Cardiac fibroblast (primary cell): ENCODE data around the gene SP3.

ENCODE experiments used
- DNase-seq, 2 donors: peaks; one replicate each; pipeline versions ENCODE4 v3.0.0 to v3.0.0-alpha.2; 2010; ENCODE audit warnings: low read depth in 2 of 2
- H3K4me3 ChIP-seq, 2 donors: replicated peaks in 1 of 2; 1 replicate in 1 of 2; 2 replicates in 1 of 2; pipeline ENCODE4 v1.5.1; 2011; ENCODE audit warnings: low read depth in 2 of 2, low read length in 2 of 2, mild to moderate bottlenecking in 2 of 2, moderate library complexity in 1 of 2
- CTCF ChIP-seq: IDR thresholded peaks from one replicate; pipeline ENCODE4 v1.5.1; 2011; ENCODE audit warnings: low read depth, mild to moderate bottlenecking, low read length, inconsistent platforms

Gene SP3

DNA sequence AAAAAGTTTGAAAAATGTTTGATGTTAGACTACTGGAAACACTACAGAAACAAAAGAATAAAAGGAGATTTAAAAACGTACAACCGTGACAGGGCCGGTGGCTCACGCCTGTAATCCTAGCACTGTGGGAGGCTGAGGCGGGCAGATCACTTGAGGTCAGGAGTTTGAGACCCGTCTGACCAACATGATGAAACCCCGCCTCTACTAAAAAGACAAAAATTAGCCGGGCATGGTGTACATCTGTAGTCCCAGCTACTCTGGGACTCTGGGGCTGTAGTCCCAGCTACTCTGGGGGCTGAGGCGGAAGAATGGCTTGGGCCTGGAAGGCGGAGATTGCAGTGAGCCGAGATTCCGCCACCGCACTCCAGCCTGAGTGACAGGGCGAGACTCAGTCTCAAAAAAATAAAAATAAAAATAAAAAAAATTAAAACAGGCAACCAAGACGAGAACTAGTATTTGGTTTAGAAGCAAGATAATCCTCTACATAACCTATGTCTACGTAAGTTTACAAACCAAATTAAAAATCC lies 5.8 kb downstream of the SP3 start:
- H3K4me3 ChIP-seq = no peak overlapping the region
- no peak for TF ChIP-seq CTCF
- no peak for DNase-seq

GRCh38 chr2:173958198-173958846 lies 6.9 kb downstream of the SP3 start:
- TF ChIP-seq CTCF = no peak
- no peak overlapping the region for H3K4me3 ChIP-seq

GRCh38 chr2:173957517-173957916 lies 7.7 kb downstream of the SP3 start:
- no peak overlapping the region for H3K4me3 ChIP-seq
- DNase-seq = no peak
- no peak for TF ChIP-seq CTCF

More at GRCh38 chr2:173958198-173958846, 6.9 kb downstream of the SP3 start:
- DNase-seq = no peak

DNA sequence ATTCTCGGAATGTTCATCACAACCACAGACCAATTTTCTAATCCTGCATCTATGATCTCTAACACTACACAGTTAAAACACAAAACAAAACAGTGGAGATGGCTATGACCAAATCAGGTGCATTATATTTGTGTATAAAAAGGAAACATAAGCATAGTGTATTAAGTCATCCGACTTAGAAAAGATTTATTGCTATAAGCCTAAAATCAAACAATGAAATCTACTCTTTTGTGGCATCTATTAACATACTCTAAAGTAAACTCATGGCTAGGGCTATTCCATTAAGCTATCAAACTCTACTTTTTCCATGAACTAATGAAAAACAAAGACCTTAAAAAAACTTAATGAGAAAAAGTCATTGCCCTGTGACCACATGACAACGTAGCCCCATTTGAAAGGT lies 8.7 kb downstream of the SP3 start:
- TF ChIP-seq CTCF = no peak
- no peak for DNase-seq
- no peak overlapping the region for H3K4me3 ChIP-seq

- no peak for DNase-seq
- TF ChIP-seq CTCF = no peak
- no peak overlapping the region for H3K4me3 ChIP-seq
These were observed 9.3 kb downstream of the SP3 start for GRCh38 chr2:173955867-173956266.

DNA sequence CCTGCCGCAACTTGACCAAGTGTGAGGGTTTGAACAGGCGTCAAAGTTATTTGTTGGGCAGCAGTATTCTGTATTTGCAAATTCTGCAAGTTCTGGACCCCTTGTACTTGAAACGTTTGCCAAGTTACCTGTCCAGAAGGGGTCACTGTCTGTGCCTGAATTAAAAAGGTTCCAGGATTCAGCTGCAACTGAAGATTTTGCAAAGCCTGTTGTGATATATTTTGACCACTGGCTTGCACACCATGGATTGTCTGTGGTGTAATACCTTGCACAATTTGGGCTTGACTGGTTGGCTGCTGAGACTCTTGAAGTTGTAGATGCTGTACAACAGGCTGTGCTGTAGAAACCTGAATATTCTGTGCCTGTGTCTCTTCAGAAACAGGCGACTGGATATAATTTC lies 10.2 kb downstream of the SP3 start:
- H3K4me3 ChIP-seq = no peak overlapping the region
- no peak for TF ChIP-seq CTCF
- DNase-seq = no peak

DNA sequence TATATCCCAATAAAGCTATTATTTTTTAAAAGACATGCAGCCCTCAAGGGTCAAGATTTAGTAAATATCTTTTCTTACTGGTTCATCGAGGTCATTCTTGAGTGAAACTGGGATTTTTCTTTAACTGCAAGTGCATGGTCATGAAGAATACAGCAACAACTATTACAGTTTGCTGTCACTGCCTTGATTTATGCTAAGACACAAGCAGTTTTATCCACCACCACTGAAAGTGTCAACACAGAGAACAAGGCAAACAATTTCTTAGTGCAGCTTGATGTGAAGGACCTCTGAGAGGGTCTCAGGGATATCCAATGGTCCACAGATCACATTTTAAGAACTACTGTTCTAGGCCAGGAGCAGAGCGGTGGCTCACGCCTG lies 12.1 kb downstream of the SP3 start:
- H3K4me3 ChIP-seq = no peak overlapping the region
- TF ChIP-seq CTCF = no peak

More for the DNA sequence above, 12.1 kb downstream of the SP3 start:
- no peak for DNase-seq
